Astrocyte (in vitro differentiated cells and primary cell): ENCODE measurements around the gene TRPV5. TPM values are rescaled to one million over a fixed set of nuclear protein-coding genes. Genes with fewer than 3 reads are reported as not detected.

Source experiments
- DNase-seq: peaks from one replicate; pipeline ENCODE4 v3.0.0-alpha.2; 2010; ENCODE audit warnings: low read depth
- FAIRE-seq: peaks from 2 replicates; lab custom pipeline; 2011; peaks lifted over from hg19 to GRCh38; lab: Jason Lieb, UNC
- H2AFZ ChIP-seq: 2 replicates; pipeline ENCODE4 v1.6.0; 2012; ENCODE audit warnings: low read depth, low read length, inconsistent platforms
- H3K27ac ChIP-seq: 2 replicates; pipeline ENCODE4 v1.5.1; 2011; ENCODE audit warnings: low read depth, low read length, inconsistent platforms
- H3K27me3 ChIP-seq: 2 replicates; pipeline ENCODE4 v1.6.0; 2011; ENCODE audit warnings: low read length, inconsistent platforms; ENCODE audit not compliant: insufficient read depth
- H3K36me3 ChIP-seq: 2 replicates; pipeline ENCODE4 v1.5.1; 2011; ENCODE audit warnings: low read length, inconsistent platforms; ENCODE audit not compliant: insufficient read depth
- H3K4me1 ChIP-seq: 2 replicates; pipeline ENCODE4 v1.5.1; 2011; ENCODE audit warnings: low read length, inconsistent platforms; ENCODE audit not compliant: insufficient read depth
- H3K4me2 ChIP-seq: 2 replicates; pipeline ENCODE4 v1.6.0; 2012; ENCODE audit warnings: low read length, inconsistent platforms
- H3K4me3 ChIP-seq: 2 replicates; pipeline ENCODE4 v1.5.1; 2011; ENCODE audit warnings: low read depth, mild to moderate bottlenecking, low read length, inconsistent platforms; ENCODE audit not compliant: insufficient read depth
- H3K79me2 ChIP-seq: 2 replicates; pipeline ENCODE4 v1.6.0; 2012; ENCODE audit warnings: mild to moderate bottlenecking, low read length, inconsistent platforms; ENCODE audit not compliant: insufficient read depth
- H3K9ac ChIP-seq: 2 replicates; pipeline ENCODE4 v1.6.0; 2012; ENCODE audit warnings: mild to moderate bottlenecking, low read length, inconsistent platforms
- H3K9me3 ChIP-seq: 2 replicates; pipeline ENCODE4 v1.5.1; 2012; ENCODE audit warnings: low read depth, mild to moderate bottlenecking, low read length, inconsistent platforms; ENCODE audit not compliant: insufficient read depth
- H4K20me1 ChIP-seq: 2 replicates; pipeline ENCODE4 v1.6.0; 2012; ENCODE audit warnings: low read length, inconsistent platforms; ENCODE audit not compliant: insufficient read depth
- H3K27ac Mint-ChIP-seq: one replicate; pipeline ENCODE4 v1.8.0; 2021; ENCODE audit warnings: mild to moderate bottlenecking, mixed read lengths; ENCODE audit not compliant: unreplicated experiment
- H3K27me3 Mint-ChIP-seq: one replicate; pipeline ENCODE4 v1.8.0; 2021; ENCODE audit warnings: low read depth, mixed read lengths; ENCODE audit not compliant: unreplicated experiment
- H3K36me3 Mint-ChIP-seq: one replicate; pipeline ENCODE4 v1.8.0; 2021; ENCODE audit warnings: low read depth, mixed read lengths; ENCODE audit not compliant: unreplicated experiment
- H3K4me1 Mint-ChIP-seq: one replicate; pipeline ENCODE4 v1.8.0; 2021; ENCODE audit warnings: low read depth, mixed read lengths; ENCODE audit not compliant: unreplicated experiment
- H3K4me3 Mint-ChIP-seq: one replicate; pipeline ENCODE4 v1.8.0; 2021; ENCODE audit warnings: mild to moderate bottlenecking, moderate library complexity, mixed read lengths; ENCODE audit not compliant: unreplicated experiment
- H3K9me3 Mint-ChIP-seq: one replicate; pipeline ENCODE4 v1.8.0; 2021; ENCODE audit warnings: mild to moderate bottlenecking, mixed read lengths; ENCODE audit not compliant: unreplicated experiment
- CTCF ChIP-seq: IDR thresholded peaks from 2 replicates; pipeline ENCODE4 v1.5.1; 2011; ENCODE audit warnings: low read depth, mild to moderate bottlenecking, inconsistent platforms, low read length, moderate library complexity; ENCODE audit not compliant: insufficient read depth
- EZH2 ChIP-seq: IDR thresholded peaks from 2 replicates; pipeline ENCODE4 v1.6.1; 2012; ENCODE audit warnings: mild to moderate bottlenecking, low read length, inconsistent platforms; ENCODE audit not compliant: insufficient read depth
- total RNA-seq: library from RNA; stranded (reverse); gene quantifications from 2 replicates; pipeline ENCODE4 v1.2.1, GENCODE V29; 2021

Gene TRPV5
- total RNA-seq, 1 donor from 2014 or later, result not detected

- Mint-ChIP-seq H3K9me3 (no peaks in the 10 kb centered on the region), H3K27ac (no peak overlapping the region), H3K27me3 (peaks cover 23% of the 10 kb centered on the region), H3K4me3 (no peak overlapping the region), H3K36me3 (no peaks in the 10 kb centered on the region), H3K4me1 (peaks cover 5% of the 10 kb centered on the region)
- Histone ChIP-seq H2AFZ (no peak overlapping the region), H3K4me3 (no peak overlapping the region), H3K9ac (no peak overlapping the region), H3K4me2 (no peak overlapping the region), H3K9me3 (no peaks in the 10 kb centered on the region), H3K27me3 (no peaks in the 10 kb centered on the region), H3K4me1 (no peaks in the 10 kb centered on the region), H3K36me3 (no peaks in the 10 kb centered on the region), H4K20me1 (no peaks in the 10 kb centered on the region), H3K27ac (no peak overlapping the region), H3K79me2 (no peaks in the 10 kb centered on the region)
- FAIRE-seq (no peak), DNase-seq (no peak)
- TF ChIP-seq EZH2, result no peak
- TF ChIP-seq CTCF, result no peak
Observed at GRCh38 chr7:142862786-142863400, 70.7 kb downstream of the TRPV5 start.

GRCh38 chr7:142862351-142862750 is 71.2 kb downstream of the TRPV5 start:
- no peak overlapping the region for H3K4me2 ChIP-seq
- H3K27me3 ChIP-seq, result no peaks in the 10 kb centered on the region
- H2AFZ ChIP-seq, result no peak overlapping the region
- no peaks in the 10 kb centered on the region for H3K36me3 Mint-ChIP-seq
- no peaks in the 10 kb centered on the region for H3K4me1 ChIP-seq
- no peak overlapping the region for H3K4me3 ChIP-seq
- no peak for DNase-seq
- no peak overlapping the region for H3K27ac Mint-ChIP-seq
- H3K4me3 Mint-ChIP-seq, result no peak overlapping the region
- no peak overlapping the region for H3K9ac ChIP-seq
- TF ChIP-seq CTCF (no peak), EZH2 (no peak)
- H3K36me3 ChIP-seq, result no peaks in the 10 kb centered on the region
- H4K20me1 ChIP-seq, result no peaks in the 10 kb centered on the region
- H3K27ac ChIP-seq, result no peak overlapping the region
- H3K79me2 ChIP-seq, result no peaks in the 10 kb centered on the region
- H3K9me3 Mint-ChIP-seq, result no peaks in the 10 kb centered on the region
- peaks cover 5% of the 10 kb centered on the region for H3K4me1 Mint-ChIP-seq
- H3K9me3 ChIP-seq, result no peaks in the 10 kb centered on the region
- FAIRE-seq, result no peak
- peaks cover 23% of the 10 kb centered on the region for H3K27me3 Mint-ChIP-seq

- no peaks in the 10 kb centered on the region for H3K27me3 ChIP-seq
- H2AFZ ChIP-seq, result no peak overlapping the region
- no peaks in the 10 kb centered on the region for H3K9me3 ChIP-seq
- Mint-ChIP-seq H3K4me1 (peaks cover 9% of the 10 kb centered on the region), H3K36me3 (no peaks in the 10 kb centered on the region), H3K9me3 (no peaks in the 10 kb centered on the region), H3K4me3 (no peak overlapping the region), H3K27me3 (peaks cover 20% of the 10 kb centered on the region), H3K27ac (no peak overlapping the region)
- H3K36me3 ChIP-seq, result no peaks in the 10 kb centered on the region
- FAIRE-seq (no peak), DNase-seq (no peak)
- H3K79me2 ChIP-seq, result no peaks in the 10 kb centered on the region
- no peak overlapping the region for H3K9ac ChIP-seq
- no peak for TF ChIP-seq CTCF
- no peak for TF ChIP-seq EZH2
- no peak overlapping the region for H3K4me2 ChIP-seq
- peaks cover under 1% of the 10 kb centered on the region for H3K4me1 ChIP-seq
- no peaks in the 10 kb centered on the region for H4K20me1 ChIP-seq
- no peak overlapping the region for H3K27ac ChIP-seq
- H3K4me3 ChIP-seq, result no peak overlapping the region
Observed at GRCh38 chr7:142860968-142861367, 72.6 kb downstream of the TRPV5 start.
